Ishikawa (cell line): Measurements from ENCODE around the gene KDM4B.

Source experiments
- CEBPB ChIP-seq: IDR thresholded peaks from 2 replicates; pipeline ENCODE4 v1.6.1; 2012
- CREB1 ChIP-seq: IDR thresholded peaks from 2 replicates; pipeline ENCODE4 v1.6.1; 2012; ENCODE audit warnings: low read depth
- EGR1 ChIP-seq: IDR thresholded peaks from 2 replicates; pipeline ENCODE4 v1.6.1; 2012
- EP300 ChIP-seq: IDR thresholded peaks from 2 replicates; pipeline ENCODE4 v1.6.1; 2012; ENCODE audit warnings: borderline replicate concordance
- FOXM1 ChIP-seq: IDR thresholded peaks from 2 replicates; pipeline ENCODE4 v1.6.1; 2012; ENCODE audit warnings: low read depth, borderline replicate concordance
- NFIC ChIP-seq: IDR thresholded peaks from 2 replicates; pipeline ENCODE4 v1.6.1; 2012
- RAD21 ChIP-seq: IDR thresholded peaks from 2 replicates; pipeline ENCODE4 v1.6.1; 2012; ENCODE audit warnings: low read depth
- TAF1 ChIP-seq: IDR thresholded peaks from 2 replicates; pipeline ENCODE4 v1.6.1; 2012; ENCODE audit warnings: low read depth, mild to moderate bottlenecking
- TCF12 ChIP-seq: IDR thresholded peaks from 2 replicates; pipeline ENCODE4 v1.6.1; 2012; ENCODE audit warnings: low read depth
- TEAD4 ChIP-seq: IDR thresholded peaks from 2 replicates; pipeline ENCODE4 v1.6.1; 2012
- YY1 ChIP-seq: IDR thresholded peaks from 2 replicates; pipeline ENCODE4 v1.6.1; 2012; ENCODE audit warnings: low read depth
- ZBTB7A ChIP-seq: IDR thresholded peaks from 2 replicates; pipeline ENCODE4 v1.6.1; 2012; ENCODE audit warnings: low read depth
- TF ChIP-seq, protein P1 (sequence below): IDR thresholded peaks from 2 replicates; pipeline ENCODE4 v1.6.1; 2012; ENCODE audit warnings: low read depth, mild to moderate bottlenecking
- TF ChIP-seq, protein P2 (sequence below): IDR thresholded peaks from 2 replicates; pipeline ENCODE4 v1.6.1; 2012
- TF ChIP-seq, protein P3 (sequence below): IDR thresholded peaks from 2 replicates; pipeline ENCODE4 v1.6.1; 2012

Gene KDM4B

DNA sequence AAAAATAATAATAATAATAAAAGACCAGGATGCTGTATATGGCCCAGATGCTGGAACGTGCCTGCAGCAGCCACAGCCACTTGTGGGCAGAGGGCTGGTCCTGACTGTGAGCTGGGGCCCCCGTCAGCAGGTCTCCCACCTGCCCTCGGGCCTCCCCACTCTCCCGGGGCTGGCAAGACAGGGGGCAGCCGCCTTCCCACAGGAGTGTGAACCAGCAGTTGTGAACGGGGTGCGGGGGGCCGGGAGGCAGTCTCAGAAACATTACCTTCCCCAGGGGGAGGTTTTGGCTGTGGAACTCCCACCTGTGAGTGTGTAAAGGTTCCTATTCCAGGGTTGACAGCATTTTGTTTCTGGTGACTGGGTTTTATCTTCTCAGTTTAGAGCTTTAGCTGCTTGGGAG, 151.4 kb downstream of the KDM4B start:
- TF ChIP-seq RAD21 (no peak), NFIC (no peak), CEBPB (no peak), TEAD4 (no peak), TAF1 (no peak), EGR1 (no peak), TCF12 (no peak)
- TF ChIP-seq, protein P1, sequence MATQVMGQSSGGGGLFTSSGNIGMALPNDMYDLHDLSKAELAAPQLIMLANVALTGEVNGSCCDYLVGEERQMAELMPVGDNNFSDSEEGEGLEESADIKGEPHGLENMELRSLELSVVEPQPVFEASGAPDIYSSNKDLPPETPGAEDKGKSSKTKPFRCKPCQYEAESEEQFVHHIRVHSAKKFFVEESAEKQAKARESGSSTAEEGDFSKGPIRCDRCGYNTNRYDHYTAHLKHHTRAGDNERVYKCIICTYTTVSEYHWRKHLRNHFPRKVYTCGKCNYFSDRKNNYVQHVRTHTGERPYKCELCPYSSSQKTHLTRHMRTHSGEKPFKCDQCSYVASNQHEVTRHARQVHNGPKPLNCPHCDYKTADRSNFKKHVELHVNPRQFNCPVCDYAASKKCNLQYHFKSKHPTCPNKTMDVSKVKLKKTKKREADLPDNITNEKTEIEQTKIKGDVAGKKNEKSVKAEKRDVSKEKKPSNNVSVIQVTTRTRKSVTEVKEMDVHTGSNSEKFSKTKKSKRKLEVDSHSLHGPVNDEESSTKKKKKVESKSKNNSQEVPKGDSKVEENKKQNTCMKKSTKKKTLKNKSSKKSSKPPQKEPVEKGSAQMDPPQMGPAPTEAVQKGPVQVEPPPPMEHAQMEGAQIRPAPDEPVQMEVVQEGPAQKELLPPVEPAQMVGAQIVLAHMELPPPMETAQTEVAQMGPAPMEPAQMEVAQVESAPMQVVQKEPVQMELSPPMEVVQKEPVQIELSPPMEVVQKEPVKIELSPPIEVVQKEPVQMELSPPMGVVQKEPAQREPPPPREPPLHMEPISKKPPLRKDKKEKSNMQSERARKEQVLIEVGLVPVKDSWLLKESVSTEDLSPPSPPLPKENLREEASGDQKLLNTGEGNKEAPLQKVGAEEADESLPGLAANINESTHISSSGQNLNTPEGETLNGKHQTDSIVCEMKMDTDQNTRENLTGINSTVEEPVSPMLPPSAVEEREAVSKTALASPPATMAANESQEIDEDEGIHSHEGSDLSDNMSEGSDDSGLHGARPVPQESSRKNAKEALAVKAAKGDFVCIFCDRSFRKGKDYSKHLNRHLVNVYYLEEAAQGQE = no peak
- TF ChIP-seq, protein P2, sequence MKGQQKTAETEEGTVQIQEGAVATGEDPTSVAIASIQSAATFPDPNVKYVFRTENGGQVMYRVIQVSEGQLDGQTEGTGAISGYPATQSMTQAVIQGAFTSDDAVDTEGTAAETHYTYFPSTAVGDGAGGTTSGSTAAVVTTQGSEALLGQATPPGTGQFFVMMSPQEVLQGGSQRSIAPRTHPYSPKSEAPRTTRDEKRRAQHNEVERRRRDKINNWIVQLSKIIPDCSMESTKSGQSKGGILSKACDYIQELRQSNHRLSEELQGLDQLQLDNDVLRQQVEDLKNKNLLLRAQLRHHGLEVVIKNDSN = no peak

DNA sequence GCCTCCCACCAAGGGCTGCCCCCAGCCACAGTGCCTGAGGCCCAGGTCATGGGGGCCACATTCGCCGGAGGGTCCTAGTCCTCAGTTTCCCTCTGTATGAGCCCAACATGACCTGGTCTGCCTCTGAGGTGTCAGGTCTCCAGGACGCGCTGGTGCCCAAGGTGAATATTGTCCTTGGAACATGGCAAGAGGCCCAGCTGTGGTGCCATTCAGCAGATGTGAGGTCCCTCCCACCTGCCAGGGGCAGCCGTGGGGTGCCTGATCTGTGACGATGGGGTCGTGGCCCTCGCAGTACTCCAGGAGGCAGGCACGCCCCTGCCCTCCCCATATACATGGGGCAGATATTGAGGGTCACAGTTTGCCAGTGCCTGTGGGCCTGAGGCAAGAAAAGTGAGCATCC, 151.9 kb downstream of the KDM4B start:
- TF ChIP-seq YY1 = no peak
- no peak for TF ChIP-seq ZBTB7A
- no peak for TF ChIP-seq EP300
- TF ChIP-seq CEBPB = no peak
- TF ChIP-seq, protein P2 = no peak
- no peak for TF ChIP-seq EGR1
- no peak for TF ChIP-seq TEAD4
- no peak for TF ChIP-seq CREB1
- no peak for TF ChIP-seq NFIC
- TF ChIP-seq FOXM1 = no peak
- TF ChIP-seq, protein P3, sequence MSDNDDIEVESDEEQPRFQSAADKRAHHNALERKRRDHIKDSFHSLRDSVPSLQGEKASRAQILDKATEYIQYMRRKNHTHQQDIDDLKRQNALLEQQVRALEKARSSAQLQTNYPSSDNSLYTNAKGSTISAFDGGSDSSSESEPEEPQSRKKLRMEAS = no peak

DNA sequence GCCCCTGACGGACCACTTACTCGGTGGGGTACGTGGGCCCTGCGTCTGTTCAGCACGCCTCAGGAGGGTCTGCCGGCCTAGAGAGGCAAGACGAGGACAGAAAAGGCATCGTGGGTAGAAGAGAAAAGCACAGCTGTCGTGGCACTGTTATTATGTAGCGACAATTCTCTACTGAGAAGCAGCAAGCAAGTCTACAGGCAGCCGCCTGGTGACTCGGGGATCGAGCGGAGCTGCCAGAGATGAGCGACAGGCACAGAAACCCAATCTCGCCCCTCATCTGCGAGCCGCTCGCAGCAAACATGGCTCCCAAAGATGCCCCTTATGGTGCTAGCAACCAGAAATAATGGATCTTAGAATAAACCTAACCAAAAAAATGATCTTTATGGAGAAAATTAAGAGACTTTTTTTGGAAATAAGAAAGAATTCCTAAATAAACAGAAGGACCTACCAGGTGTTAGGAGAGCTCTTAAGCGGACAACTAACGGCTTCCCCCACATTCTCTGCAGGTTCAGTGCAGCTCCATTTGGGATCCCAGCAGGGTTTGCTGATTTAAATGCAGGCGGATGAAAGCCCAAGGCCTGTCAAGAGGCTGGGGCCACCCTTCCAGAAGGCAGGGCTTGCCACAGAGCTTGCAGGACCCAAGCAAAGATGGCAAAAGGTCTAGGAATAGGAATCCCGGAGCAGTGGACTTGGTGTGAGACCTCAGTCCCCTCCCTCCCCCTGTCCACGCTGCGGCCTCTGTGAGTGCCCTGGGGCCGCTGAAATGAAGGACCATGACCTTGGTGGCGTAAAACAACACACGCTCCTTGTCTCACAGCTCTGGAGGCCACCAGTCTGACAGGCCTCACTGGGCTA, 152.6 kb downstream of the KDM4B start:
- TF ChIP-seq CREB1 (no peak), FOXM1 (no peak)

DNA sequence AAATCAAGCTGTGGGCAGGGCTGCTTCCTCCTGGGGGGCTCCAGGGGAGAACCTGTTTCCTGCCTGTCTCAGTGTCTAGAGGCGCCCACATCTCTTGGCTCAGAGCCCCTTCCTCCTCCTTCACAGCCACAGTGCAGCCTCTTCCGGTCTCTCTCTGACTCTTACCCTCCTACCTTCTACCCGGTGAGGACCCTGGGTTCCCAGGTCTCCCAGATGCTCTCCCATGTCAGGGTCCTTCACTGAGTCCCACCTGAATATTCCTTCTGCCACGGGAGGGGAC, 153.1 kb downstream of the KDM4B start:
- no peak for TF ChIP-seq RAD21
- no peak for TF ChIP-seq CREB1
- TF ChIP-seq ZBTB7A = no peak
- TF ChIP-seq TEAD4 = no peak
- TF ChIP-seq YY1 = no peak
- TF ChIP-seq CEBPB = no peak
- no peak for TF ChIP-seq TCF12
- TF ChIP-seq, protein P3 = no peak
- TF ChIP-seq EP300 = no peak
- TF ChIP-seq, protein P1 = no peak
- no peak for TF ChIP-seq TAF1
- no peak for TF ChIP-seq EGR1
- TF ChIP-seq, protein P2 = no peak
- no peak for TF ChIP-seq FOXM1
- TF ChIP-seq NFIC = no peak

DNA sequence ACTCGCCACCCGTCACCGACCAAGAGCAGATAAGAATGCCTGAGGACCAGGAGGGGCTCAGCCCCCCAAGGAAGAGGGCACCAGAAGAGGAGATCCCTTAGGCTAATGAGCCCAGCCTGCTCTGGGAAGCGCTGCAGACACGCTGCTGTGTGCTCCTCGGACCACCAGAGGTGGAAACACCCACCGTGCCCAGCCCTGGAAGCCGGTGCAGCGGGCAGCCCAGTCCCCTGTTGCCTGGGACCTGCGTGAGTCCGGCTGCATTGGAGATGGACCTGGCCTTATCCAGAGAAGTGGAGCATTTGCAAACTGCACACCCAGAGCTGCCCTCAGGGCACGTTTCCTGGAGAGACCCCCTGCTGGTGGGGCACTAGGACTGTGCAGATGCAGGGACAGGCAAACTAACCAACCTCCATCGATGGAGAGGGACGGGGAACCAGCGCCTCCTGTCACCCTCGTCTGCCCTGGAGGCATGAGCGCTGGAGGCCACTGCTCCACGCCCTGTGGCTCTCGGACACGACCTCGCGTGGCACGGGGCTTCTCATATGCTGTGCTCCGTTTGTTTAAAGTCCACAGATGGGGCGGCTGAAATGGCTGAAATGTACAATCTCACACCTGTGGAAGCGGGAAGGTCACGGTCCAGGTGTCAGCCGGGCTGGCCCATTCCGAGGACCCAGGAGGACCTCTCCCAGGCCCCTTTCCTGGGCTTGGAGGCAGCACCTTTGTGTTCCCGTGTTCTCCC, 153.9 kb downstream of the KDM4B start:
- no peak for TF ChIP-seq NFIC
- TF ChIP-seq EP300 = no peak
- TF ChIP-seq, protein P1 = no peak
- TF ChIP-seq, protein P2 = no peak
- TF ChIP-seq CREB1 = no peak
- TF ChIP-seq FOXM1 = no peak
- TF ChIP-seq YY1 = no peak
- TF ChIP-seq ZBTB7A = no peak
- TF ChIP-seq TAF1 = no peak
- TF ChIP-seq RAD21 = no peak
- TF ChIP-seq TCF12 = no peak
- no peak for TF ChIP-seq CEBPB
- TF ChIP-seq, protein P3 = no peak
